Endothelial cell of hepatic sinusoid (primary cell): Measurements from ENCODE around the gene S1PR2.
"Not testable (repeated sequence)": the region's sequence is repeated elsewhere in the genome, so short reads cannot be mapped to it uniquely, and the experiment has no call there.

ENCODE experiments used
- in situ Hi-C: cut with HindIII; loops from 2 replicates; pipeline ENCODE4 v1.10.0; 2017; ENCODE audit warnings: low sequenced_read_pairs

The S1PR2 gene

DNA sequence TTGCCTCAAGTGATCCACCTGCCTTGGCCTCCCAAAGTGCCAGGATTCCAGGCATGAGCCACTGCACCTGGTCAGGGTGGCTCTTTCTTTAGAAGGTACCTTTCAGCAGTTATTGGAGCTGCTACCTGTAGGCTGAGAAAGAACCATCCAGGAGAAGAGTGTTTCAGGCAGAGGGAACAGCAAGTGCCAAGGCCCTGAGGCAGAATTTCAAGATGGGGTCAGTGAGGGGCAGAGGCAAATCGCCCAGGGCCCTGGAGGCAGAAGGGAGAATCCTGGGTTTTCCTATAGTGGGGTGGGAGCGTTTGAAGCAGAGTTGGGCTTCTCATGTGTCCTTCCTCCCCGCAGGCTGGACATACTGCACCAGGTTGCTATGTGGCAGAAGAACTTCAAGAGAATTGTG is 23.1 kb upstream of the S1PR2 start:
- in situ Hi-C loops = no loop called here

DNA sequence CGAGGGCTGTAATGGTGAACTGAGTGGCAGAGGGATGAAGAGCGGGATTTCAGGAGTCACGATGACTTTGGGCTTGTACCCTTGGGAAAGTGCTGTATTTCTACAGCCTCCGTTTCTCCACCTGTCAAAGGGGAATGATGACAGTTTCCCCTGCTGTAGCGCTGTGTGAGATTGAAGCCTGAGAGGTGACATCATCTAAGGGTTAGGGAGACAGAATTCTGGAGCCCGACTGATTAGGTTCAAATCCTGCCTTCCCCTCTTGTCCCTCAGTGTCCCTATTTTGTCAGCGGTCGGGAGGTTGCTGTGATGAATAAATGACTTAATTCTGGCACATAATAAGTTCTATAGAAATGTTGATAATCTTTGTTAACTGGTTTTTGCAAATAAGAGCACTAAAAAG is 21.6 kb upstream of the S1PR2 start:
- in situ Hi-C loops = no loop called here

DNA sequence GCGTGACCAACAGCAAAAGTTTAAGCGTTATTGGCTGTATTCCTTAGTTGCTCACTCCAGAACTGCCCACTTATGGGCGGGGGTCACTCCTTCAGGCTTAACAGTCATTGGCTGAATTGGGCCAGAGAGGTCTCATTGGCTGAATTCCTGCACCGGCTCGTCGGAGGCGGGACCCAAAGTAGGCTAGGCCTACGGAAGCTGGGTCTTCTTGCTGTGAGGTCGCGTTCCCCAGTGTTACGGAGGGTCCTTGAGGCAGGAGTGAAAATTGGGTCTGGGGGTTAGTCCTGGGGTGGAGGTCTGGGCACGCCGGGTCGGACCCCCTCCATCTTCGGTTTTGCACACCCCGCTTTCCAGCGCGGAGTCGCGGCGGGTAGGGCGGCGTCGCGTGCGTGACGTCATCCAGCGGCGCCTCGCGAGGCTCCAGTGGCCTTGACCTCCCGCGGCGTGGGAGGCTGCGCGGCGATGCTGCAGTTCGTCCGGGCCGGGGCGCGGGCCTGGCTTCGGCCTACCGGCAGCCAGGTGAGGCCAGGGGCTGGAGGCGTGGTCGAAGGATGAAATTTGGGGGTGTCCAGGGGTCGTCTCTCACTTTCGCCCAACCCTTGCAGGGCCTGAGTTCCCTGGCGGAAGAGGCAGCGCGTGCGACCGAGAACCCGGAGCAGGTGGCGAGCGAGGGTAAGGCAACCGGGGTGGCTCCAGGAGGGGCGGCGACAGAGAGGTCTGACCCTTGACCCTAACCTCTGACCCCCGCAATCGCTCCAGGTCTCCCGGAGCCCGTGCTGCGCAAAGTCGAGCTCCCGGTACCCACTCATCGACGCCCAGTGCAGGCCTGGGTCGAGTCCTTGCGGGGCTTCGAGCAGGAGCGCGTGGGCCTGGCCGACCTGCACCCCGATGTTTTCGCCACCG is 20.9 kb upstream of the S1PR2 start, which contains the start of gene MRPL4:
Gene MRPL4, plus strand, starts transcription at position 423 of the 903 bp plus-strand sequence. Its CDS starts 40 bp downstream, at position 463.
- in situ Hi-C loops = no loop called here

DNA sequence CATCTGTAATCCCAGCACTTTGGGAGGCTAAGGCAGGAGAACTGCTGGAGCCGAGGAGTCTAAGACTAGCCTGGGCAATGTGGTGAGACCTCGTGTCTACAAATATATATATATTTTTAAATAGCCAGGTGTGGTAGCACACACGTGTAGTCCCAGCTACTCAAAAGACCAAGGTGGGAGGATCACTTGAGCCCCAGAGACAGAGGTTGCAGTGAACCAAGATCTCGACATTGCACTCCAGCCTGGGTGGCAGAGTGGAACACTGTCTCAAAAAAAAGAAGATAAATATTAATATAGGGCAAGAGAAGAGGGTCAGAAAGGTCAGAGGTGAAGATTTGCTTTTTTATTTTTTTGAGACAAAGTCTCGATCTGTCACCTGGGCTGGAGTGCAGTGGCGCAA is 15.4 kb upstream of the S1PR2 start:
- in situ Hi-C loops = no loop called here

DNA sequence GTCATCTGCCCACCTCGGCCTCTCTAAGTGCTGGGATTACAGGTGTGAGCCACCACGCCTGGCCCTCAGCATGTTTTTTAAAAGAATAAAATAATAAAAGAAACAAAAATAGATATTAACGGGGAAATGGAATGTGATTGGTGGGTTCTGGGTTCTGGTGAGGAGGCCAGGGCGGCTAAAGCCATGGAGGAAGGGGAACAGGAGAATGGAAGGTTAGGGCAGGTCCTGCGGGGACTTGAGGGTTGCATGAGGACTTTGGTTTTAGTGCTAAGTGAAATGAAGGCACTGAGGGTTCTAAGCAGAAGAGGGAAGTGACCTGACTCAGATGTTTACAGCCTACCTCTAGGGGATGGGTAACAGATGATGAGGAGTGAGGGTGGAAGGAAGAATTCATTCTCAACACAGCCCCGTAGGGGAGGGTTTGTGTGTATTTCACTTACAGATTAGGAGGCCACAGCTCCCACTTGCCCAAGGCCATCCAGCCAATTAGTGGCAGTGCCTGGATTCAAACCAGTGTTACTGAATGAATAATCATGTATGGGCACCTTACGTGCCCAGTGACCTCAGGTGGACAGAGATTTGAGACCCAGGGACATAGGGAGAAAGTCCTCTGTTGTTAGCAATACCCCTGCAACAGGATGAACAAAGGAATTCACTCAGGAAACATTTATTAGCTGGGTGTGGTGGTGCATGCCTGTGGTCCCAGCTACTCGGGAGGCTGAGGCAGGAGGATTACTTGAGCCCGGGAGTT is 14.2 kb upstream of the S1PR2 start:
- in situ Hi-C loops = no loop called here

DNA sequence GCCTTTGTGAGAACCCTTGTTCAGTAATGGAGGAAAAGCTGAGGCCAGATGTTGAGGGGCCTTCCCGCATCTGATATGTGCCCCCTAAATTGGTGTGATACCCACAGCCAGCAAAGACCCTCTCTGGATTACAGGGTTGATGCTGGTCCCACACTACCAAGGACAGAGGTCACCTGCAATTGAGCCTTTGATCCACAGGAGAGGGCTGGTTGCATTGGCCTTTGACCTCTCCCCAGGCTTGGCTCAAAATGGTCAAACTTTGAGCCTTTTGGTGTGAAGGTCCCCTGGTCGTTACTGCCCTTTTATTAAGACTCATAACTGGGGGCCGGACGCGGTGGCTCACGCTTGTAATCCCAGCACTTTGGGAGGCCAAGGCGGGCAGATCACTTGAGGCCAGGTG is 12.5 kb upstream of the S1PR2 start:
- in situ Hi-C loops = no loop called here

DNA sequence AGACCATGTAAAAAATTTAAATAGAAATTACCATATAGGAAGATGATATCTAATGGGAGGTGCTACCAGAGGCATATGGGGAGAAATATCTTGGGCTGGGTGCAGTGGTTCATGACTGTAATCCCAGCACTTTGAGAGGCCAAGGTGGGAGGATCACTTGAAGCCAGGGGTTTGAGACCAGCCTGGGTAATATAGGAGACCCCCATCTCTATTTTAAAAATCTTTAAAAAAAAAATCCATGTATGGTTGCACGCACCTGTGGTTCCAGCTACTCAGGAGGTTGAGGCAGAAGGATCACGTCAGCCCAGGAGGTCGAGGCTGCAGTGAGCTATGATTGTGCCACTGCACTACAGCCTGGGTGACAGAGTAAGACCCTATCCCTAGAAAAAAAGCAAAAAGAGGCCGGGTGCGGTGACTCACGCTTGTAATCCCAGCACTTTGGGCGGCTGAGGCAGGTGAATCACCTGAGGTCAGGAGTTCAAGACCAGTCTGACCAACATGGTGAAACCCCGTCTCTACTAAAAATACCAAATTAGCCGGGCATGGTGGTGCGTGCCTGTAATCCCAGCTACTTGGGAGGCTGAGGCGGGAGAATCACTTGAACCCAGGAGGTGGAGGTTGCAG is 10.8 kb upstream of the S1PR2 start:
- in situ Hi-C loops = not testable (repeated sequence)

DNA sequence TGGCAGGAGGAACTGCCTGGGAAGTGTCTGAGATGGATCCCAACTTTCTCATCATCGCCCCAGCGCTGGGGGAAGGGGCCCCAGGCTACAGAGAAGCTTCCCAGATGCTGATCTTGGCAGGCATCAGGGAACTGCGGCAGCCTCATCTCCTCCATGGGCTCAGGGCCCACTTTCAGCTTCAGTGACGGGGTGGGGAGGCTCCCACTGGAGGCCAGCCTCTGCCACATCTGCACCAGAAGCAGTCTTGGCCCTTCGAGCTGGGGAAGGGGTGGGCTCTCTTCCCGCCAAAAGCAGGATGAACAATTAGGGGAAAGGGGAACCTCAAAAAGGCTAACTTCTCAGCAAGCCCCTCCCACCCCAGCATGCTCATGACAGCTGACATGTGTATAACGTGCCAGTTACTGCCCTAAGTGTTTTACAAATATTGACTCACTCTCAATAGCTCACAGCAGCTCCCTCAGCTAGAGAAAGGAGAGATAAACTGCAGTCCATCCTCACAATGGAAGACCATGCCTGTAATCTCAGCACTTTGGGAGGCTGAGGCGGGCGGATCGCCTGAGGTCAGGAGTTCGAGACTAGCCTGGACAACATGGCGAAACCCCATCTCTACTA is 7.1 kb upstream of the S1PR2 start:
- in situ Hi-C loops = no loop called here

DNA sequence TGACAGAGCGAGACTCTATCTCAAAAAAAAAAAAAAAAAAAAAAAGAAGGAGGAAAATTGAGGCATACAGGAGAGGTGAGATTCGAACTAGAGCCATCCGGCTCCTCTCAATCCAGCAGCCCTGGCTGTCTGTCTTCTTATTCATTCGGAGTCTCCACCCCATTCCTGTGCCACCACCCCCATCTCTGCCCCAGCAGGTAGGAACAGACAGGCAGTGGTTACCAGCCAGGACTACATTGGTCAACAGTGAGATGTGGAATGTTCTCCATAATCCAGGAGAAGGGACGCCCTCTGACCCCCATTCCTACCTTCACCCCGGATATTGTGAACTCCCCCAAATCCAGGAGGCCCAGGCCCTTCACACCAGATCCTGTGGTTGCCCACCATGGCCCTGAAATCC is 6.6 kb upstream of the S1PR2 start:
- in situ Hi-C loops = no loop called here

DNA sequence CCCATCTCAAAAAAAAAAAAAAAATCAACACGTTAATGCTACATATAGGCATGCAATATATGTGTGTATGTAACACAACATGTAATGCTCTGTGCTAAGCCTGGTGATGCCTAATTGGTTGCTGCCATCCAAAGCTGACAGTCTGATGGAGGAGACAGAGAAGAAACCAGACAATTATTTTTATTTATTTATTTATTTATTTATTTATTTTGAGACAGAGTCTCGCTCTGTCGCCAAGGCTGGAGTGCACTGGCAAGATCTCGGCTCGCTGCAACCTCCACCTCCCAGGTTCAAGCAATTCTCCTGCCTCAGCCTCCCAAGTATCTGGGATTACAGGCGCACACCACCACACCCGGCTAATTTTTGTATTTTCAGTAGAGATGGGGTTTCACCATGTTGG is 4.3 kb upstream of the S1PR2 start:
- in situ Hi-C loops = not testable (repeated sequence)

DNA sequence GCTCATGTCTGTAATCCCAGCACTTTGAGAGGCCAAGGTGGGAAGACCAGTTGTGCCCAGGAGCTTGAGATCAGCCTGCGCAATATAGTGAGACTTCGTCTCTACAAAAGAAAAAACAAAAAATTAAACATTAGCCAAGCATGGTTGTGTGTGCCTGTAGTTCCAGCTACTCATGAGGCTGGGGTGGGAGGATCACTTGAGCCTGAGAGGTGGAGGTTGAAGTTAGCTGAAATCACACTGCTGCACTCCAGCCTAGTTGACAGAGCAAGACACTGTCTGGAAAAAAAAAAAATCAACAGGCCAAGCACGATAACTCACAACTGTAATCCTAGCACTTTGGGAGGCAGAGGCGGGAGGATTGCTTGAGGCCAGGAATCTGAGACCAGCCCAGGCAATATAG is 3.9 kb upstream of the S1PR2 start:
- in situ Hi-C loops = no loop called here

DNA sequence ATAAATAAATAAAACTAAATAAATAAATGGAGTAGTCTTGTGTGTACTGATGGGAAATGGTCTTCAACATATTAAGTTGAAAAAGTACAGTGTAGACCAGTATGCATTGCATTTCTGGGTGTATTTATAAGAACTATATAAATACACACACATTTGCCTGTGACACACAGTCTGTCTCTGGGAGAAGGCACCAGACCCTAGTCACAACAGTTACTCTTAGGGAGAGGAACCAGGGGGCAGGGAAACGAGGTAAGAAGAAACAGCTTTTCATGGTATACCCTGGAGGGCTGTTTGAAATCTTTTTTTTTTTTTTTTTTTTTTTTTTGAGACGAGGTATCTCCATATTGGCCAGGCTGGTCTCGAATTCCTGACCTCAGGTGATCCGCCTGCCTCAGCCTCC is 2.8 kb upstream of the S1PR2 start:
- in situ Hi-C loops = no loop called here

DNA sequence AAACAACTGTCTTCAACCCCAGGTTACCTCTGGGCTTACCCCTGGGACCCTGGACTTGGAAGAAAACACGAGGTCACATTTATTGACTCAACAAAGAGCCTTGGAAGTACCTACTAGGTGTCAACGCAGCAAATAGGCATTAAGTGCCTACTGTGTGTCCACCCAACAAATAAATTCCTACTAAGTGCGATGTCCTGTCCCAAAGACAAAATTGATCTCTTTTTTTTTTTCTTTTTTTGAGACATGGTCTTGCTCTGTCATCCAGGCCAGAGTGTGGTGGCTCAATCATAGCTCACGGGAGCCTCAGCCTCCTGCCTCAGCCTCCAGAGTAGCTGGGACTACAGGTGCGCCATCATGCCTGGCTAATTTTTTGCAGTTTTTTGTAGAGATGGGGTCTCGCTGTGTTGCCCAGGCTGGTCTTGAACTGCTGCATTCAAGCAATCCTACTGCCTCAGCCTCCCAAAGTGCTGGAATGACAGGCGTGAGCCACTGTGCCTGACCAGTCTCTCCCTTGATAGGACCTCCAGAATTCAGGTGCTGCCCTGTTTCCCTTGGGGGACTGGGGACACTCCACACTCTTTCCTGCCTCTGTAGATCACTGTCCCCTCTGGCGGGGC is 589 bp upstream of the S1PR2 start:
- in situ Hi-C loops = no loop called here

DNA sequence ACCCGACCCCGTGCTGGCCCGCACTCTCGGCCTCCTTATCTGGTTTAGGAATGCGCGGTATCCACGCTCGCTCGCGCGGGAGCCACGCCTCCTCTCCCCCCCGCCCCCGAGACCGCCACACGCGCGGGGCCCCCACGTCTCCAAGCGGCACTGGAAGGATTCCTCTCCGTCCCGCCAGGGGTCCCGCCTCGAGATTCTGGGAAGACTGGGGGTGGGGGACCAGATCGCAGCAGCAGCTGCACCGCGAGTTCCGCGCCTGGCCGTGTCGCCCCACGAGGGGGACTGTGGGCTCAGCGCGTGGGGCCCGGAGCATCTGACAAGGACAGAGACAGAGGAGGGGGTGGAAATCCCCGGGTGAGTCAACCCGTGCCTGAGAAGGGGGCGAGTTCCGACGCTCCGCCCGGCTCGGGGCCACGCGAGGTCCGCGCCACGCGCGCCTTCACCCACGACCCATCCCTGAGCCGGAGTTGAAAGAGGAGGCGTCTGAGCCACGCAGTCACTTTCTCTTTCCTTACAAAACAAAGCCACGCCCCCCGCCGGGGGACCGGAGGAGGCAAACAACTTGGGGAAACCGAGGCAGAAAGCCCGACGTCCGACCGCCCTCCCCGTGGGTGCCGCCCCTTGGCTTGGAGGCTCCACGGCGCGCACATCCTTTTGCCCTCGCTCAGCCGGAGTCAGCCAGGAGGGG is 814 bp downstream of the S1PR2 start:
- in situ Hi-C loops = no loop called here

DNA sequence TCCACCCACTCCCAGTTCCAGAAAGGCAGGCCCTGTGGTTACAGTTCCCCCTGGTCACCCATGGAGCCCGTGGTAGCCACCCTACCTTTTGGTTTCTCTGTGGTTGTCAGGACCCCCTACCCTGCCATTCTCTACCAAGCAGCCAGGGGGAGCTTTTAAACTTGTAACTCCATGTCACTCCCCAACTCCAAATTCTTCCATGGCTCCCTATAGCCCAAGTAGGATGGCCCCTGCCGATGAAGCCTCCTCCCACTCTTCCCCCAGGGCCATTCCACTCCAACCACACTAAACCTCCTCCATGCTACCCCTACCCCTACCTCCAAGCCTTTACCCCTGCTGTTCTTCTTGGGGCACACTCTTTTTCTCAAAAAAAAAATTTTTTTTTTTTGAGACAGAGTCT is 2.2 kb downstream of the S1PR2 start:
- in situ Hi-C loops = no loop called here

DNA sequence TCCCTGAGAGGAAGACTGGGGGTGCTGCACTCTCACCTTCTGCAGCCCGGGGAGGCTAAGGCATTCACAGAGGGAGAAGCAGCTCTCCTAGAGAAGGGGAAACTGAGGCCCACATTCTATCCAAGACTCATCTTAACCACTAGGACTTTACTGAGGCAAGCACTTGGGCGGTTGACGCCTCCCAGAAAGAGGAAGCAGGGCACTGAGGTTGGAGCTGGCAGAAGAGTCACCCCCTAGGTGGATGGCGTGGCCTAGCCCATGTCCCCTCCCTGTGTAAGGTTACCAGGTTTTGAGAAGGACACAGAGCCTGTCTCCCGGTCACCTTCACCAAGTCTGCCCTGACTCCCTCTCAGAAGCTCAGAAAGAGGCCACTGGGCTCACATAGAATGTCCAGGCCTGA is 2.7 kb downstream of the S1PR2 start:
- in situ Hi-C loops = no loop called here

DNA sequence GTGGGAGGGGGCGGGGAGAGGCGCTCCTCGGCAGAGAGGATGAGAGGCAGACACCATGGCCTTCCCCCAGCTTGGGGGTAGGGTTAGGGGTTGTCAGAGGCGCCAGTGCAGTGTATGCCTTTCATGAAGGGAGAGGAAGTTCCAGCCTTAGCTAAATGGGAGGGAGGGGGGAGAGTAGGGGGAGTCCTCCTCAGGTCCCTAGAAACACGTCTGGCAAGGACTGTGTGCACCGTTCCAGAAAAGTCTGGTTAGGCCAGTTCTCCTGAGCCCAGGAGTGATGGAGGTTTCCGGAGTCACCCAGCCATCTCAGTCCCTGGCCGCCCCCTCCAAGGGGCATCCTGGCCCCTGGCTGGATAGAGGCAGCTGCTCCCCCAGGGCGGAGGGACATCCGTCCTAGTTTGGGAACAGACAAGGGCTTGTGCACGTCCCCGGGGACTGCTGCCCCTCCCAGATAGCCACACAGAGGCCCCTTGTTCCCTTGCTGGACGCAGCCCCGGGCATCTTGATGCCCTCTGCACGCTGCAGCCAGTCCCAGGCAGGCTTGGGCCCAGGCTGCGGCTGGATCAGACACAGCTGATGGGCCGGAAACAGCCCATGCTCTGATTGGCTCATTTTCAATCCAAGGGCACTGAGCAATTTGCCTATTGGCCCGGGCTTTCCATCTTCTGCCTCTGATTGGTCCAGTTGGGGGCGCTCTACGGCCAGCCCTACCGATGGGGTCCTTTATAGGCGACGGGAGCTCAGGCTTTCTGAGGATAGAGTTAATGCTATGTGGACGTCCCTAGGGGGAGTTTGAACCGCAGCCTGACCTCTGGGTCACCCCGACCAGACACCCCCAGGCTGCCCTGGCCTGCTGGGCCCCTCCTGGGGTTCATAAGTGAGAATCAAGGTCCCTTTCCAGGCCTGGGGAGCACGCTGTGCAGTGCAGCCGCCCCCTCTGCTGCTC is 3.8 kb downstream of the S1PR2 start:
- in situ Hi-C loops = no loop called here

DNA sequence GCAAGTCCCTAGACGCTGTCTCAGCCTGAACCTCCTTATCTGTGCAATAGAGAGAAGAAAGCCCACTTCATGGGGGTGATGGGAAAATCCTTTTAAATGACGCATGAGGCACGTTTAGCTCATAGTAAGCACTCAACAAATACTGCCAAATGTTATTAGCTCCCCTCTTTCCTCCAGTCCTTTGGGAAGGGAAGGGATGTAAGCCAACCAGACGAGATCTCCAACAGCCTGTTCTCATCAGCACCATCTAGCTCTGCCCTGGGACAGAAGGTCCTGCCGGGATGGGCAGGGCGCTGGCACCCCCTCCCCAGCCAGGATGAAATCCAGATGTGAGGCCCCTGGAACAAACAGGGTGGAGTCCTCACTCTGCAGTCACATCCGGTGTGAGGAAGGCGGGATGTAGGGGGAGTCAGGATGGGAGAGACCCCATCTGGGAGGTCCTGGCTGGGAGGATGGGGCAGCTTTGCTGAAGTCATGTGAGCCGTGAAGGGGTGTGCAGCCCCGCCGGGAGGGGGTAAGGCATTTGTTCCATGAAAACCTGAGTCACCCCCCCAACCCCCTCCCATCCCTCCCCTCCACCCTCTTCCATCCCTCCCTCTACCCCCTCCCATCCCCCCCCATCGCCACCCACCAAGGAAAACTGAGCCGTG is 4.6 kb downstream of the S1PR2 start:
- in situ Hi-C loops = no loop called here

DNA sequence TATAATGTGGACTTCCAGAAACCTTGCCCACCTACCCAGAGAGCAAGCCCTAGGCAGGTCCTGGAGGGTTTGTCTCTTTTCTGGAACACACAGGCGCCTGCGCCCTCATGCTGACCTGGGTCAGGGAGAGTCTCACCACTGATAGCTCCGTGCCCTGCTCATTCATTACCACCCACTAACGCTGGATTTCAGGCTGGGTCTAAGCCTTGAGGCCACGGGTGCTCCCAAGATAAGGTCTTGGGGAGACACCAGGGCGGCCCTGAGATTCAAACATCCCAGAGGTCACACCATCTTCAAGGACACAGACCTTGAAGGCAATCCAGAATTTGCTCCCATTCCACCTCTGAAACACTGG is 5.1 kb downstream of the S1PR2 start:
- in situ Hi-C loops = no loop called here
